Neural progenitor cell (in vitro differentiated cells): ENCODE measurements around the gene TM9SF2.

Experiments used
- CTCF ChIP-seq: fragments of 200-600 bp; sonication (generic); IDR thresholded peaks from 2 replicates; pipeline ENCODE4 v1.5.1; 2017; ENCODE audit warnings: antibody characterized with exemption, mild to moderate bottlenecking
- EZH2 ChIP-seq: fragments of 200-600 bp; sonication (generic); IDR thresholded peaks from 2 replicates; pipeline ENCODE4 v1.6.1; 2017; ENCODE audit warnings: antibody characterized with exemption, mild to moderate bottlenecking, moderate library complexity
- EZH2phosphoT487 ChIP-seq: fragments of 200-600 bp; sonication (generic); IDR thresholded peaks from 2 replicates; pipeline ENCODE4 v1.6.1; 2017; ENCODE audit warnings: antibody characterized with exemption

DNA sequence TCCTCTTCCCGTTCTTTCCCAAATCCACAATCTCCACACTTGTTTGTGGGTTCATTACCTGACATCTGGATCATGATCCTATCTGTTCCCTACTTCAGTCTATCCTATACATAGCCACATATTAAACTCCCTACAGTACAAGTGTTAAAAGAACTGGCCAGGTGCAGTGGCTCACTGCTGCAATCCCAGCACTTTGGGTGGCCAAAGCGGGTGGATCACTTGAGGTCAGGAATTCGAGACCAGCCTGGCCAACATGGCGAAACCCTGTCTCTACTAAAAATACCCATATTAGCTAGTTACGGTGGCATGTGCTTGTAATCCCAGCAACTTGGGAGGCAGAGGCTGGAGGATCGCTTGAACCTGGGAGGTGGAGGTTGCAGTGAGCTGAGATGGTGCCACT is 88.3 kb downstream of the TM9SF2 start:
- TF ChIP-seq EZH2 (no peak), CTCF (no peak), EZH2phosphoT487 (no peak)
